DOHH2 (cell line): ENCODE results near the gene ST6GALNAC6.

Experiments used
- H3F3A ChIP-seq: fragments of 200-600 bp; sonication (generic), shearing (Covaris generic); 2 replicates; pipeline ENCODE4 v1.6.0; 2016; ENCODE audit warnings: antibody characterized with exemption, mild to moderate bottlenecking; ENCODE audit not compliant: control insufficient read depth, insufficient read depth
- H3K27ac ChIP-seq: fragments of 200-600 bp; sonication (generic); 2 replicates; pipeline ENCODE4 v1.5.1; 2014; ENCODE audit warnings: low read depth, mild to moderate bottlenecking, low read length, moderate library complexity
- H3K27me3 ChIP-seq: fragments of 200-600 bp; sonication (generic); 2 replicates; pipeline ENCODE4 v1.6.1; 2014; ENCODE audit warnings: mild to moderate bottlenecking, low read length, mixed read lengths; ENCODE audit not compliant: control insufficient read depth
- H3K36me3 ChIP-seq: fragments of 200-600 bp; sonication (generic); 2 replicates; pipeline ENCODE4 v1.6.1; 2014; ENCODE audit warnings: mild to moderate bottlenecking, low read length, moderate library complexity, mixed read lengths; ENCODE audit not compliant: control insufficient read depth
- H3K4me1 ChIP-seq: fragments of 200-600 bp; sonication (generic); 2 replicates; pipeline ENCODE4 v1.6.1; 2014; ENCODE audit warnings: mild to moderate bottlenecking, low read length, mixed read lengths; ENCODE audit not compliant: control insufficient read depth
- H3K4me2 ChIP-seq: fragments of 200-600 bp; sonication (generic); 2 replicates; pipeline ENCODE4 v1.6.0; 2014; ENCODE audit warnings: mild to moderate bottlenecking, low read length, moderate library complexity
- H3K4me3 ChIP-seq: fragments of 200-600 bp; sonication (generic); 2 replicates; pipeline ENCODE4 v1.5.1; 2014; ENCODE audit warnings: mild to moderate bottlenecking, low read length, mixed read lengths
- H3K79me2 ChIP-seq: fragments of 200-600 bp; sonication (generic); 2 replicates; pipeline ENCODE4 v1.6.1; 2014; ENCODE audit warnings: mild to moderate bottlenecking, low read length, mixed read lengths; ENCODE audit not compliant: control insufficient read depth
- H3K9me2 ChIP-seq: fragments of 200-600 bp; sonication (generic); replicated peaks from 2 replicates; pipeline ENCODE4 v1.6.1; 2014; ENCODE audit warnings: mild to moderate bottlenecking, low read length, mixed read lengths; ENCODE audit not compliant: control insufficient read depth
- H3K9me3 ChIP-seq: fragments of 200-600 bp; sonication (generic); 2 replicates; pipeline ENCODE4 v1.6.1; 2014; ENCODE audit warnings: antibody characterized with exemption, low read length, mixed read lengths; ENCODE audit not compliant: control insufficient read depth, insufficient read depth
- H4K20me1 ChIP-seq: fragments of 200-600 bp; sonication (generic); 2 replicates; pipeline ENCODE4 v1.6.0; 2014; ENCODE audit warnings: low read depth, mild to moderate bottlenecking, antibody characterized with exemption, low read length, moderate library complexity; ENCODE audit not compliant: control insufficient read depth, insufficient read depth
- CTCF ChIP-seq: fragments of 200-600 bp; sonication (generic); IDR thresholded peaks from one replicate; pipeline ENCODE4 v1.5.1; 2014; ENCODE audit warnings: antibody characterized with exemption, mild to moderate bottlenecking, low read depth, low read length; ENCODE audit not compliant: poor library complexity, severe bottlenecking
- EZH2phosphoT487 ChIP-seq: fragments of 200-600 bp; sonication (generic); IDR thresholded peaks from 2 replicates; pipeline ENCODE4 v1.6.1; 2017; ENCODE audit warnings: borderline replicate concordance, mild to moderate bottlenecking, antibody characterized with exemption, low read length, moderate library complexity, mixed read lengths

Gene ST6GALNAC6

GRCh38 chr9:127867356-127868277 lies 31.8 kb downstream of the ST6GALNAC6 start:
- Histone ChIP-seq H3K27me3 (no peaks in the 10 kb centered on the region), H3K36me3 (no peaks in the 10 kb centered on the region), H3K4me1 (peaks cover 29% of the 10 kb centered on the region), H3K9me3 (no peaks in the 10 kb centered on the region), H3K4me3 (no peak overlapping the region), H3K4me2 (no peak overlapping the region), H3K27ac (no peak overlapping the region), H4K20me1 (no peaks in the 10 kb centered on the region), H3K79me2 (no peaks in the 10 kb centered on the region), H3K9me2 (no peaks in the 10 kb centered on the region), H3F3A (peaks cover 16% of the 10 kb centered on the region)
- TF ChIP-seq CTCF (no peak), EZH2phosphoT487 (no peak)

- TF ChIP-seq CTCF, result no peak
- TF ChIP-seq EZH2phosphoT487, result no peak
- Histone ChIP-seq H3K9me3 (no peaks in the 10 kb centered on the region), H4K20me1 (no peaks in the 10 kb centered on the region)
Measured at GRCh38 chr9:127866535-127866934, 32.9 kb downstream of the ST6GALNAC6 start.

GRCh38 chr9:127865645-127866464 lies 33.5 kb downstream of the ST6GALNAC6 start:
- Histone ChIP-seq H3K4me1 (peaks cover 44% of the 10 kb centered on the region), H4K20me1 (no peaks in the 10 kb centered on the region), H3F3A (peaks cover 23% of the 10 kb centered on the region), H3K4me2 (peak overlapping the region; percentile 50), H3K79me2 (no peaks in the 10 kb centered on the region), H3K9me2 (no peaks in the 10 kb centered on the region), H3K27me3 (no peaks in the 10 kb centered on the region), H3K4me3 (no peak overlapping the region), H3K9me3 (no peaks in the 10 kb centered on the region), H3K36me3 (no peaks in the 10 kb centered on the region), H3K27ac (peak overlapping the region; percentile 14; the same call in 1 of the 2 replicates)
- TF ChIP-seq CTCF, result no peak
- TF ChIP-seq EZH2phosphoT487, result no peak

More at GRCh38 chr9:127866535-127866934, 32.9 kb downstream of the ST6GALNAC6 start:
- peak overlapping the region; percentile 50 for H3K4me2 ChIP-seq
- H3K27me3 ChIP-seq, result no peaks in the 10 kb centered on the region
- H3K27ac ChIP-seq, result no peak overlapping the region
- peaks cover 40% of the 10 kb centered on the region for H3K4me1 ChIP-seq
- peaks cover 22% of the 10 kb centered on the region for H3F3A ChIP-seq
- H3K9me2 ChIP-seq, result no peaks in the 10 kb centered on the region
- H3K36me3 ChIP-seq, result no peaks in the 10 kb centered on the region
- H3K4me3 ChIP-seq, result no peak overlapping the region
- H3K79me2 ChIP-seq, result no peaks in the 10 kb centered on the region
